Activated CD4-positive, alpha-beta T cell treated with anti-CD3 and anti-CD28 coated beads, Interleukin-2, amount 10 ng/mL, durations not matched to agents 7 days and 5 days (primary cell): ENCODE results near the gene ADISSP. TPM values are rescaled to one million over a fixed set of nuclear protein-coding genes. Genes with fewer than 3 reads are reported as not detected.
"Not testable (repeated sequence)": the region's sequence is repeated elsewhere in the genome, so short reads cannot be mapped to it uniquely, and the experiment has no call there.

Experiments
- CTCF ChIA-PET: fragments of 350-600 bp; sonication (Branson Sonifier 250); formaldehyde crosslinking; loops from one replicate; lab custom pipeline; 2021; ENCODE audit warnings: antibody characterized with exemption; lab: Charles Lee
- POLR2A ChIA-PET: fragments of 350-600 bp; sonication (Branson Sonifier 250); formaldehyde crosslinking; loops from one replicate; lab custom pipeline; 2021; ENCODE audit warnings: antibody characterized with exemption; lab: Charles Lee
- DNase-seq: peaks from one replicate; pipeline ENCODE4 v3.0.0-alpha.2; 2020
- H3K27ac Mint-ChIP-seq: one replicate; pipeline ENCODE4 v1.8.0; 2021; ENCODE audit warnings: mild to moderate bottlenecking, moderate library complexity, mixed read lengths
- H3K27me3 Mint-ChIP-seq: one replicate; pipeline ENCODE4 v1.8.0; 2021; ENCODE audit warnings: mixed read lengths
- H3K36me3 Mint-ChIP-seq: one replicate; pipeline ENCODE4 v1.8.0; 2021; ENCODE audit warnings: low read depth, mixed read lengths
- H3K4me1 Mint-ChIP-seq: one replicate; pipeline ENCODE4 v1.8.0; 2021; ENCODE audit warnings: mixed read lengths
- H3K4me3 Mint-ChIP-seq: one replicate; pipeline ENCODE4 v1.8.0; 2021; ENCODE audit warnings: mild to moderate bottlenecking, moderate library complexity, mixed read lengths
- H3K9me3 Mint-ChIP-seq: one replicate; pipeline ENCODE4 v1.8.0; 2021; ENCODE audit warnings: mixed read lengths
- total RNA-seq, 2 experiments: library from RNA; stranded (reverse); gene quantifications; one replicate each; pipeline ENCODE4 v1.2.3, GENCODE V29; 2021

Gene ADISSP
- total RNA-seq, 2 experiments from 2014 or later = 27.8 to 27.9 TPM

DNA sequence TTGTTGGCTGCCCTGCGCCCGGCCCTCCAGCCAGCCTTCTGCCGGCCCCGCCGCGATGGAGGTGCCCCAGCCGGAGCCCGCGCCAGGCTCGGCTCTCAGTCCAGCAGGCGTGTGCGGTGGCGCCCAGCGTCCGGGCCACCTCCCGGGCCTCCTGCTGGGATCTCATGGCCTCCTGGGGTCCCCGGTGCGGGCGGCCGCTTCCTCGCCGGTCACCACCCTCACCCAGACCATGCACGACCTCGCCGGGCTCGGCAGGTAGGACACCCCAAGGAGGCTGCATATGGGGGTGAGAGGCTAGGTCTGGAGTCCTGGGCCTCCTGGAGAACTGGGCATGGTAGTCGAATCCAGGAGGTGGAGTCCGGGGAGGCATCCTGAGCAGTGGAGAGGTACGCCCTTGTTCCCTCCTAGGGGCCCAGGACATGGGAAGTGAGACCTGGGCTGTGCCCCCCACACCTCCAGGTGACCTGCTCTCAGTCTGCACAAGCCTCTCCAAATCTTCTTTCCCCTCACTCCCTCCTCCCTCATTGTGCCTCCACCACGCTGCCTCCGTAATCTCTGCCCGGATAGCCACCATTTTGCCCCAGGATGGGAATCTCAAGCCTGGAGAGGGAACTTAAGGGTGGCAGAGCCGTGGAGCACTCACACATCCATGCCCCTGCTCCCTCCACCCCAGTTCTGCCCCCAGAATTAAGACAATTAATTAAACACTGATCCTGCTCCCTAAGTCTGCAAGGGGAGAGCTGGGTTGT, 29.1 kb upstream of the ADISSP start:
- no peaks in the 10 kb centered on the region for H3K9me3 Mint-ChIP-seq
- peak overlapping the region; percentile 92 for H3K4me3 Mint-ChIP-seq
- no peaks in the 10 kb centered on the region for H3K27me3 Mint-ChIP-seq
- peaks cover 47% of the 10 kb centered on the region for H3K4me1 Mint-ChIP-seq
- POLR2A ChIA-PET = interaction anchor here (0.6 to 1.0 kb wide), 2 partner anchors 24 to 58 kb away, joined by 3 to 4 read pairs; partner anchors contain the start of gene AP5S1
- peaks cover 54% of the 10 kb centered on the region for H3K36me3 Mint-ChIP-seq
- DNase-seq = no peak
- CTCF ChIA-PET = interaction anchor here (0.6 to 2.6 kb wide), 7 partner anchors 9 to 24 kb away, joined by 3 to 12 read pairs (median 6); partner anchors contain the start of genes AP5S1 and CENPB
- H3K27ac Mint-ChIP-seq = peak overlapping the region; percentile 92

DNA sequence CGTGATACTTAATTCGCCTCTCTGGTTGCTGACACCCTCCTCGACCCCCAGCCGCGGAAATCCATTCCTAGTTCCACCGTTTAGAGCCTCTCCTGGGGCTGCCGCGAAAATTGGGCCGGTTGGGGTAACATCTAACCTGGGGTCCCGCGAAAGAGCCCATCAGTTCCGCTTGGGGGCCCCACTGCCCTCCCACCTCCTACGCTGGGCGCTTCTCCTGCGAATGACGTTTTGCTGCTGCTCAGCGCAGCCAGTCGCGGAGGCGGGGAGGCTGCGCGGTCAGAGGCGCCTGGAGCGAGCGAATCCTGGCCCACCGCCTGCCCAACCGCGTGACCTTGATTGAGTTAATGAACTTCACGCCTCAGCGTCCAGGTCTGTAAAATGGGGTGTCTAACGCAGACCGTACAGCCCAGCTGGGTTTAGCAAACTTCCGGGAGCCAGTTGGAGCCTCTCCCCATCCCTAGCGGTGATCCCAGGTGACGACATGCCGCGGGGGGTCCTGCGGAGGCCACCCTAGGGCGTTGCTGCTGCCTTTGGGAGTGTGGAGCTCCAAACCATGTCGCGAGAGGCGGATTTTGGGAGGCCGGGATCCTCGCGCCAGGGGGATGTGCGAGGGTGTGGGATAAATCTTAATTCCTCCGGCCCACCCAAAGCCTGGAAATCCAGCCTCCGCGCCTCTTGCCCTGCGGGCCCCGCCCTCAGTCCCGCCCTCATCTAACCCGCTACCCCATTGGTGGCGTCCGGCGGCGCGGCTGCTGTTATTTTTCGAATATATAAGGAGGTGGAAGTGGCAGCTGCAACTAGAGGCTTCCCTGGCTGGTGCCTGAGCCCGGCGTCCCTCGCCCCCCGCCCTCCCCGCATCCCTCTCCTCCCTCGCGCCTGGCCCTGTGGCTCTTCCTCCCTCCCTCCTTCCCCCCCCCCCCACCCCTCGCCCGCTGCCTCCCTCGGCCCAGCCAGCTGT, 28.2 kb upstream of the ADISSP start, which contains the start of gene CDC25B:
Gene CDC25B, plus strand, starts transcription at position 800 of the 958 bp plus-strand sequence. CDS start 222 bp downstream, outside the sequence.
- ChIA-PET POLR2A (interaction anchor here (0.6 to 1.0 kb wide), 3 partner anchors 25 to 125 kb away, joined by 3 to 4 read pairs (median 3); partner anchors contain the start of gene AP5S1), CTCF (interaction anchor here (0.6 to 2.6 kb wide), 8 partner anchors 8 to 259 kb away, joined by 3 to 12 read pairs (median 4); partner anchors contain the start of genes AP5S1 and CENPB)
- DNase-seq = peak; percentile 95
- peak within 1 kb of the TSS; percentile 98 for H3K27ac Mint-ChIP-seq
- H3K4me1 Mint-ChIP-seq = peaks cover 40% of the 10 kb centered on the region
- peaks cover 46% of the 10 kb centered on the region for H3K36me3 Mint-ChIP-seq
- H3K9me3 Mint-ChIP-seq = no peaks in the 10 kb centered on the region
- no peaks in the 10 kb centered on the region for H3K27me3 Mint-ChIP-seq
- peak within 1 kb of the TSS; percentile 92 for H3K4me3 Mint-ChIP-seq

DNA sequence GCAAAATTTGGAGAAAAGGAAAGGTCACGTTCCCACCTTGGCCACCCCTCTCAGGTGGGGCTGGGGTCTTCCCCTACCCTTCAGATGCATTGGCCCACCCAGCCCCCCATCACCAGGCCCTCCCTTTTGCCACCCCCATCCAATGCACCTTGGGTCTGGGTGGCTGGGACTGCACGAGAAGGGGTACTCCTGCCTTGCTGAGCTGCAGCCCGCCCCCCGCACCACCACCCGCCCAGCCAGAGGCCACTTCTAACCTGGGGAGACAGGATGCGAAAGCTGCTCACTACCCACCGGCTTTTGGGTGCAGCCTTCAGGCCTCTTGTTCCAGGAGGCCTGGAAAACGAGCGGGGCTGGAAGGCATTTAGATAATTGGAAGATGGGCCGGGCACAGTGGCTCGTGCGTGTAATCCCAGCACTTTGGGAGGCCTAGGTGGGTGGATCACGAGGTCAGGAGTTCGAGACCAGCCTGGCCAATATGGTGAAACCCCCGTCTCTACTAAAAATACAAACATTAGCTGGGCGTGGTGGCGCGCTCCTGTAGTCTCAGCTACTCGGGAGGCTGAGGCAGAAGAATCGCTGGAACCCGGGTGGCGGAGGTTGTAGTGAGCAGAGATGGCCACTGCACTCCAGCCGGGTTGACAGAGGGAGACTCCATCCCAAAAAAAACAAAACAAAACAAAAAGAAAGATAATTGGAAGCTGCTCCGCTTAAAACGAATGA, 27.3 kb upstream of the ADISSP start:
- Mint-ChIP-seq H3K36me3 (peaks cover 37% of the 10 kb centered on the region), H3K4me1 (peaks cover 31% of the 10 kb centered on the region), H3K4me3 (peak overlapping the region; percentile 92), H3K9me3 (no peaks in the 10 kb centered on the region), H3K27ac (peak overlapping the region; percentile 98), H3K27me3 (no peaks in the 10 kb centered on the region)
- no peak for DNase-seq
- POLR2A ChIA-PET = no interaction called here
- CTCF ChIA-PET = interaction anchor here (0.9 to 2.6 kb wide), 3 partner anchors 9 to 25 kb away, joined by 3 to 12 read pairs (median 6); partner anchors contain the start of genes AP5S1 and CENPB

DNA sequence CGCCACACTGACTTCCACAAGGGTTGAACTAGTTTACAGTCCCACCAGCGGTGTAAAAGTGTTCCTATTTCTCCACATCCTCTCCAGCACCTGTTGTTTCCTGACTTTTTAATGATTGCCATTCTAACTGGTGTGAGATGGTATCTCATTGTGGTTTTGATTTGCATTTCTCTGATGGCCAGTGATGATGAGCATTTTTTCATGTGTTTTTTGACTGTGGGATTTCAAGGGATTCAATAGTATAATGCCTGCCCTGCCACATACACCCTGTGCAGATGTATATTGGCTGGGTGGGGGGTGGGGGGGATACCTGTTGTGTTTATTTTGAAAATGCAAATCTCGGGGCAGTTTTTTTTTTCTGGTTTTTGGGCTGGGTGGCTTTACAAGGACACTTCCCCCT, 26.6 kb upstream of the ADISSP start:
- Mint-ChIP-seq H3K4me1 (peaks cover 24% of the 10 kb centered on the region), H3K4me3 (peak overlapping the region; percentile 49), H3K36me3 (peaks cover 30% of the 10 kb centered on the region)
- POLR2A ChIA-PET, H3K27ac Mint-ChIP-seq, DNase-seq, H3K27me3 Mint-ChIP-seq, H3K9me3 Mint-ChIP-seq: not testable (repeated sequence)
- CTCF ChIA-PET = interaction anchor here (0.9 to 2.6 kb wide), 2 partner anchors 8 to 26 kb away, joined by 3 to 12 read pairs; partner anchors contain the start of genes AP5S1 and CENPB

DNA sequence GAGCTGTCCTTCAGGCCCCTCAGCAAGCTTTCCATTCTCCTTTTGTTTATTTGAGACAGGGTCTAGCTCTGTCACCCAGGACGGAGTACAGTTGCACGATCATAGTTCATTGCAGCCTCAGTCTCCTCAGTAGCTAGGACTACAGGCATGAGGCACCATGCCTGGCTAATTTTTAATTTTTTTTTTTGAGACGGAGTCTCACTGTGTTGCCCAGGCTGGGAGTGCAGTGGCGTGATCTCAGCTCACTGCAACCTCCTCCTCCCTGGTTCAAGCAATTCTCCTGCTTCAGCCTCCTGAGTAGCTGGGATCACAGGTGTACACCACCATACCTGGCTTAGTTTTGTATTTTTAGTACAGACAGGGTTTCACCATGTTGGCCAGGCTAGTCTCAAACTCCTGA, 21.6 kb upstream of the ADISSP start:
- not testable (repeated sequence) for H3K27me3 Mint-ChIP-seq, DNase-seq, H3K9me3 Mint-ChIP-seq, H3K36me3 Mint-ChIP-seq, H3K27ac Mint-ChIP-seq
- peak overlapping the region; percentile 27 for H3K4me3 Mint-ChIP-seq
- H3K4me1 Mint-ChIP-seq = peaks cover 34% of the 10 kb centered on the region
- ChIA-PET POLR2A (interaction anchor here (0.6 kb wide), 2 partner anchors 13 to 32 kb away, joined by 4 to 7 read pairs; no protein-coding TSS in a partner anchor), CTCF (interaction anchor here (0.6 to 7.0 kb wide), 6 partner anchors 11 to 65 kb away, joined by 3 to 77 read pairs (median 5); partner anchors contain the start of gene AP5S1)

DNA sequence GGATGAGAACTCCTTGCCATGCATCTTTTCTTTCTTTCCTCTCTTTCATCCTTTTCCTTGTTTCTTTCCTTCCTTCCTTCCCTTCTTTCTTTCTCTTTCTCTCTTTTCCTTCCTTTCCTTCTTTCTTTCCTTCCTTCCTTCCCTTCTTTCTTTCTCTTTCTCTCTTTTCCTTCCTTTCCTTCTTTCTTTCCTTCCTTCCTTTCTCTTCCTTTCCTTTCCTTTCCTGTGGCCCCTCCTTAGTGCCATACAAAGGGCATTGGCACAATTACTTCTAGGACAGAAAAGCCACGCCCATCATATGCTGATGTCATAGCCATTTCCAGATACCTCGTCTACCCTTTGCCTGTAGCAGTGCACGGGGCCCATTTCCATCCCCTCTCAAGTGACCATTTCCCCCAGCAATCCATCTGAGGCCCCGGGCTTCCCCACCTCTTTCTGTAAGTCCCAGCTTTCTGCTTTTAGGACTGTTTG, 21.2 kb upstream of the ADISSP start:
- DNase-seq = no peak
- ChIA-PET POLR2A (interaction anchor here (0.6 kb wide), 2 partner anchors 13 to 33 kb away, joined by 4 to 7 read pairs; no protein-coding TSS in a partner anchor), CTCF (interaction anchor here (0.5 to 7.0 kb wide), 6 partner anchors 11 to 335 kb away, joined by 3 to 77 read pairs (median 4); partner anchors contain the start of gene AP5S1)
- peak overlapping the region; percentile 27 for H3K4me3 Mint-ChIP-seq
- H3K9me3 Mint-ChIP-seq = no peaks in the 10 kb centered on the region
- peaks cover 33% of the 10 kb centered on the region for H3K4me1 Mint-ChIP-seq
- no peak overlapping the region for H3K27ac Mint-ChIP-seq
- no peaks in the 10 kb centered on the region for H3K27me3 Mint-ChIP-seq
- H3K36me3 Mint-ChIP-seq = peaks cover 6% of the 10 kb centered on the region

DNA sequence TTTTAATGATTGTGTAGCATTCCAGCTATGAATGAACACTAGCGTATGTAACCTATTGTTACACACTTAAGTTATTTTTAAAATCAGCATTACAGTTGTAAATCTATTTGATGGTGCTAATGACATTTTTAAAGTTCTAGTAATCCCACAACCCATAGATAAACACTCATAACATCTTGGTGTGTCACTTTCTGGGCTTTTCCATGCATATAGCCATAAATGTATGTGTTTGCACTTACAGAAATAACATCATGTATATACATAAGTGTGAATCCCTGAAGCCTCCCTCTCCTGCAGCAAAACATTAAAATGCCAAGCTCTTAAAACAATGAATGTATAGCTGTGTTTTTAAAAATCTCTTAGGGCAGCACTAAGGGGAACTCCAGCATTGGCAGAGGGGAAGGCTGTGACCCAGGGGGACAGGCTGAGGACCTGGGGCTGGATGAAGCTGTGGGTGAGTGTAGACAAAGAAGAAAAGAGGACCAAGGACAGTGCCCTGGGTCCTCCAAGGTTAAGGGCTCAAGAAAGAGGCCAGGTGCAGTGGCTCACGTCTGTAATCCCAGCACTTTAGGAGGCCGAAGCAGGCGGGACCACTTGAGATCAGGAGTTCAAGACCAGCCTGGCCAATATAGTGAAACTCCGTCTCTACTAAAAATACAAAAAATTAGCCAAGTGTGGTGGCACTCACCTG, 19.9 kb upstream of the ADISSP start:
- Mint-ChIP-seq H3K27ac (peak overlapping the region; percentile 66), H3K4me3 (peak overlapping the region; percentile 75), H3K27me3 (no peaks in the 10 kb centered on the region), H3K36me3 (peaks cover 11% of the 10 kb centered on the region), H3K9me3 (no peaks in the 10 kb centered on the region), H3K4me1 (peaks cover 38% of the 10 kb centered on the region)
- ChIA-PET POLR2A (interaction anchor here (0.8 kb wide), 1 partner anchor 29 kb away, joined by 3 read pairs; no protein-coding TSS in a partner anchor), CTCF (interaction anchor here (0.8 to 7.0 kb wide), 16 partner anchors 8 to 259 kb away, joined by 3 to 77 read pairs (median 4); partner anchors contain the start of genes ADISSP, AP5S1 and CDC25B)
- DNase-seq = no peak

DNA sequence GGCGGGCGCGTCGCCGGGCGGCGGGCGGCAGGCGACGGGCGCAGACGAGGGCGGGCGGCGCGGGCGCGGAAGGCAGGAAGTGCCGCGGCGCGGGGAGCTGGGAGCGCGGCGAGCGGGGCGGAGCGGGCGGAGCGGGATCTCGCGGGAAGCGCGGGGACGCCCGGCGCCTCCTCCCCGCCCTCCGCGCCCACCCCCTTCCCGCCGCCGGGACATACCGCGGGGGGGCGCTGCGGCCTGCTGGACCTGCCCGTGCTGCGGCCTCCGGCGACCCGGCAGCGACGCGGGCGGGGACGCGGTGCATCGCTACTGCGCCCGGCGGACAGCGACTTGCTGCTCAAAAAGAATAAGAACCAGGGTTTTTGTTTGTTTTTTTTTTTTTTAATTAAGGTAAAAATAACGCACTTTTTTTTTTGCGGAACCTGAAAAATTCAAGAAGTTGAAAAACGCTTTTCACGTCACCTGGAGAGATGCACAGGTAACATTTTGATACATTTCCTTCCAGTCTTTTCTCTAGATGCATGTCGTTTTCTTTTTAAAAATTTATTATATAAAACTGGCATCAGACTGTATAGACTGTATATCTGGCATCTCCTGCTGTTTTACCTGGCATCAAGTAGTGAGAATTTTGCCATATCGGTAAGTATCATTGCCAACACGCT, 19.2 kb upstream of the ADISSP start, which contains the start of gene CENPB:
Gene CENPB, minus strand, starts transcription at position 76 of the 659 bp plus-strand sequence. CDS start 257 bp downstream, outside the sequence.
- H3K4me3 Mint-ChIP-seq = peak within 1 kb of the TSS; percentile 84
- ChIA-PET POLR2A (interaction anchor here (0.6 to 1.0 kb wide), 4 partner anchors 29 to 224 kb away, joined by 3 to 5 read pairs (median 3); partner anchors contain the start of gene AP5S1), CTCF (interaction anchor here (0.6 to 7.0 kb wide), 29 partner anchors 8 to 351 kb away, joined by 3 to 77 read pairs (median 4); partner anchors contain the start of genes ADISSP, AP5S1 and CDC25B)
- no peaks in the 10 kb centered on the region for H3K9me3 Mint-ChIP-seq
- peak within 1 kb of the TSS; percentile 82 for H3K27ac Mint-ChIP-seq
- no peaks in the 10 kb centered on the region for H3K27me3 Mint-ChIP-seq
- peak; percentile 89 for DNase-seq
- H3K36me3 Mint-ChIP-seq = peaks cover 12% of the 10 kb centered on the region
- H3K4me1 Mint-ChIP-seq = peaks cover 41% of the 10 kb centered on the region

DNA sequence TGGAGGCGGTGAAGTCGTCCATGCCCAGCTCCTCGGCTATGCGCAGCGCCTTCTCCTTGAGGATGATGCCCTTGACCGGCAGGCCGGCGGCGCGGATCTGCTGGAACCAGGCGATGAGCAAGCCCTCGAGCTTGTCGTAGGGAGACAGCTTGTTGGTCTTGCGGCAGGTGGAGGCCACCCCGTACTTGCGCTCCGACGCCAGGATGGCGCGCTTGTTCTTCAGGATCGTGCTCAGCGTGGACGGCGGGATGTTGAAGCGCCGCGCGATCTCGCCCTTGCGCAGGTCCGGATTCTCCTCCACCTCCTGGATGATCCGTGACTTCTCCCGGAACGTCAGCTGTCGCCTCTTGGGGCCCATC, 18.6 kb upstream of the ADISSP start:
- Mint-ChIP-seq H3K4me3 (peak overlapping the region; percentile 84), H3K4me1 (peaks cover 48% of the 10 kb centered on the region), H3K9me3 (no peaks in the 10 kb centered on the region), H3K27ac (peak overlapping the region; percentile 82), H3K27me3 (no peaks in the 10 kb centered on the region), H3K36me3 (peaks cover 12% of the 10 kb centered on the region)
- DNase-seq = peak; percentile 49
- ChIA-PET POLR2A (interaction anchor here (1.0 kb wide), 2 partner anchors 34 to 89 kb away, joined by 3 to 5 read pairs; partner anchors contain the start of gene AP5S1), CTCF (interaction anchor here (0.6 to 7.0 kb wide), 23 partner anchors 8 to 351 kb away, joined by 3 to 77 read pairs (median 4); partner anchors contain the start of genes ADISSP, AP5S1 and CDC25B)
